WTC11 (cell line): ENCODE data around the gene DNA2. TPM values are rescaled to one million over a fixed set of nuclear protein-coding genes. Genes with fewer than 3 reads are reported as not detected.

ENCODE experiments used
- ATAC-seq: fragments of 200-7000 bp; cut with Tn5 transposase; 2 replicates; pipeline ENCODE4 v1.10.0; 2021; ENCODE audit warnings: mild to moderate bottlenecking, moderate library complexity
- CTCF ChIA-PET: fragments of 300-600 bp; sonication (Branson Sonifier 250); formaldehyde crosslinking; loops from one replicate; lab custom pipeline; 2021; ENCODE audit warnings: antibody characterized with exemption; lab: Charles Lee
- POLR2A ChIA-PET: fragments of 350-600 bp; sonication (Branson Sonifier 250); formaldehyde crosslinking; loops from one replicate; lab custom pipeline; 2021; ENCODE audit warnings: antibody characterized with exemption; lab: Charles Lee
- DNase-seq: peaks from one replicate; pipeline ENCODE4 v3.0.0; 2021; ENCODE audit warnings: low spot score
- H3K27ac Mint-ChIP-seq: 2 replicates; pipeline ENCODE4 v1.8.0; 2021; ENCODE audit warnings: mixed read lengths
- H3K27me3 Mint-ChIP-seq: 2 replicates; pipeline ENCODE4 v1.8.0; 2021; ENCODE audit warnings: low read depth, mild to moderate bottlenecking, moderate library complexity, mixed read lengths
- H3K36me3 Mint-ChIP-seq: 2 replicates; pipeline ENCODE4 v1.8.0; 2021; ENCODE audit warnings: mixed read lengths
- H3K4me1 Mint-ChIP-seq: 2 replicates; pipeline ENCODE4 v1.8.0; 2022; ENCODE audit warnings: mixed read lengths
- H3K4me3 Mint-ChIP-seq: 2 replicates; pipeline ENCODE4 v1.8.0; 2021; ENCODE audit warnings: mild to moderate bottlenecking, moderate library complexity, mixed read lengths
- H3K9me3 Mint-ChIP-seq: 2 replicates; pipeline ENCODE4 v1.8.0; 2021; ENCODE audit warnings: mixed read lengths
- ATF1 ChIP-seq: sonication (generic); formaldehyde crosslinking; IDR thresholded peaks from 2 replicates; pipeline ENCODE4 v1.8.1; 2023; ENCODE audit warnings: mild to moderate bottlenecking, moderate library complexity, missing genetic modification reagents
- CBFB ChIP-seq: sonication (generic); formaldehyde crosslinking; IDR thresholded peaks from 2 replicates; pipeline ENCODE4 v1.8.1; 2022; ENCODE audit warnings: mild to moderate bottlenecking, low read depth, missing genetic modification reagents
- E2F4 ChIP-seq: sonication (generic); formaldehyde crosslinking; IDR thresholded peaks from 2 replicates; pipeline ENCODE4 v1.8.1; 2022; ENCODE audit warnings: low read depth, mild to moderate bottlenecking, moderate library complexity, missing genetic modification reagents, borderline replicate concordance
- ELF4 ChIP-seq: sonication (generic); formaldehyde crosslinking; IDR thresholded peaks from 2 replicates; pipeline ENCODE4 v1.8.1; 2022; ENCODE audit warnings: low read depth, mild to moderate bottlenecking, moderate library complexity, missing genetic modification reagents
- ESRRA ChIP-seq: sonication (generic); formaldehyde crosslinking; IDR thresholded peaks from 2 replicates; pipeline ENCODE4 v1.8.1; 2022; ENCODE audit warnings: mild to moderate bottlenecking, missing genetic modification reagents, borderline replicate concordance
- GRHL2 ChIP-seq: fragments of 250-450 bp; sonication (Bioruptor Pico); IDR thresholded peaks from 2 replicates; pipeline ENCODE4 v1.8.0; 2022; ENCODE audit warnings: mild to moderate bottlenecking, moderate library complexity; ENCODE audit not compliant: insufficient replicate concordance, severe bottlenecking
- MYBL2 ChIP-seq: sonication (generic); formaldehyde crosslinking; IDR thresholded peaks from 2 replicates; pipeline ENCODE4 v1.8.1; 2023; ENCODE audit warnings: mild to moderate bottlenecking, moderate library complexity, missing genetic modification reagents
- PRRX2 ChIP-seq: fragments of 250-450 bp; sonication (Bioruptor Pico); IDR thresholded peaks from 2 replicates; pipeline ENCODE4 v1.8.0; 2021; ENCODE audit warnings: mild to moderate bottlenecking
- SMAD4 ChIP-seq: sonication (generic); formaldehyde crosslinking; IDR thresholded peaks from 2 replicates; pipeline ENCODE4 v1.8.0; 2022; ENCODE audit warnings: mild to moderate bottlenecking, missing genetic modification reagents
- ZBTB21 ChIP-seq: sonication (generic); formaldehyde crosslinking; IDR thresholded peaks from 2 replicates; pipeline ENCODE4 v1.8.1; 2023; ENCODE audit warnings: mild to moderate bottlenecking, missing genetic modification reagents, borderline replicate concordance
- ZBTB43 ChIP-seq: sonication (generic); formaldehyde crosslinking; IDR thresholded peaks from 2 replicates; pipeline ENCODE4 v1.8.1; 2023; ENCODE audit warnings: mild to moderate bottlenecking, missing genetic modification reagents
- ZNF121 ChIP-seq: sonication (generic); formaldehyde crosslinking; IDR thresholded peaks from 2 replicates; pipeline ENCODE4 v1.8.0; 2023; ENCODE audit warnings: missing genetic modification reagents
- ZNF263 ChIP-seq: sonication (generic); formaldehyde crosslinking; IDR thresholded peaks from 2 replicates; pipeline ENCODE4 v1.8.1; 2022; ENCODE audit warnings: low read depth, mild to moderate bottlenecking, moderate library complexity, missing genetic modification reagents
- ZNF317 ChIP-seq: sonication (generic); formaldehyde crosslinking; IDR thresholded peaks from 2 replicates; pipeline ENCODE4 v1.8.1; 2023; ENCODE audit warnings: low read depth, mild to moderate bottlenecking, moderate library complexity, missing genetic modification reagents, borderline replicate concordance
- ZNF425 ChIP-seq: fragments of 250-450 bp; sonication (Bioruptor Pico); conservative IDR thresholded peaks from 2 replicates; pipeline ENCODE4 v1.9.0; 2021; ENCODE audit warnings: mild to moderate bottlenecking
- total RNA-seq: library from RNA; stranded (reverse); gene quantifications from 3 replicates; pipeline ENCODE4 v1.2.3, GENCODE V29; 2021
- TF ChIP-seq, protein P1 (sequence below): fragments of 250-450 bp; sonication (Bioruptor Pico); IDR thresholded peaks from 2 replicates; pipeline ENCODE4 v1.9.0; 2021; ENCODE audit warnings: mild to moderate bottlenecking

Gene DNA2
- total RNA-seq, 1 experiment from 2014 or later = 46.3 TPM

DNA sequence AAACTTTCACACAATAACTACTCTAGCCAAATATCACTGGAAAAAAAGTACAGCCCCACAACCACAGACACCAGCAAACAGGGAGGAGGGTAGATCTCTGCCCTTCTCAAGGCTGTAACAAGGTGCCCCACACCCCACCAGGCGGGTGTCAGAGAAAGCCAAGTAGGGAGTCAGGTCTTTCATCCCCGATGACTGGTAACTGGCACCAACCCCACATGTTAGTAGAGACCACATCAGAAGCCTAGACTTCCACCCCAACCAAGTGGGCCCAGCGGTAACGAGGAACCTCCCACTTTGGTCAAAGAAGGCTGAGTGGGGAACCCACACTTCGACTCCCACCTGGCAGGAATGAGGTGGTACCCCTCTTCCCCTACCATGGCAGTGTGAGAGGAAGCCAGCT, 48.3 kb downstream of the DNA2 start:
- TF ChIP-seq ZBTB21 (CRISPR knock-in tag) (no peak), CBFB (no peak), MYBL2 (CRISPR knock-in tag) (no peak), ESRRA (no peak), GRHL2 (no peak)
- TF ChIP-seq, protein P1, sequence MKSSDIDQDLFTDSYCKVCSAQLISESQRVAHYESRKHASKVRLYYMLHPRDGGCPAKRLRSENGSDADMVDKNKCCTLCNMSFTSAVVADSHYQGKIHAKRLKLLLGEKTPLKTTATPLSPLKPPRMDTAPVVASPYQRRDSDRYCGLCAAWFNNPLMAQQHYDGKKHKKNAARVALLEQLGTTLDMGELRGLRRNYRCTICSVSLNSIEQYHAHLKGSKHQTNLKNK (CRISPR knock-in tag) = no peak
- TF ChIP-seq, all 79 proteins: peak for 0
- ATAC-seq = no peak
- ChIA-PET POLR2A (no interaction called here), CTCF (interaction anchor here (1.0 kb wide), 1 partner anchor 211 kb away, joined by 3 read pairs; no protein-coding TSS in a partner anchor)
- Mint-ChIP-seq H3K27me3 (no peaks in the 10 kb centered on the region), H3K9me3 (no peaks in the 10 kb centered on the region), H3K4me3 (no peak overlapping the region), H3K36me3 (peaks cover 61% of the 10 kb centered on the region), H3K27ac (no peak overlapping the region), H3K4me1 (no peaks in the 10 kb centered on the region)
- no peak for DNase-seq

DNA sequence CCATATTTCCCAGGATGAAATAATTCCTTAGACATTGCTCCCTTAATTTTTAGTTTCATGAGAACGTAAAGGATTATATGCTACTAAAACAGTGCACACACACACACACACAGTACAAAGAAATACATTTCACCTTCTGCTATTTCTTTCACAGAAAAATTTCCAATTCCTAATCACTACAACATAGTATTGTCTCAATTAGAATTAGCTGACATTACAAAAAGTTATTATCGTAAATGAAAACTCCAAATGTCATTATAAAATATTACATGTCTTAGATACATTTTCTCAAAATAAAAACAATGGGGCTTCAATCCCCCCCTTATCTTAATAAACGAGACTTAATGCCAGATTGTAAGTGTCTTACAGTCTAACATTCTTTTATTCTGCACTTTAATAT, 52.4 kb downstream of the DNA2 start:
- ChIA-PET CTCF (no interaction called here), POLR2A (no interaction called here)
- no peak for DNase-seq
- Mint-ChIP-seq H3K27ac (no peak overlapping the region), H3K4me1 (no peaks in the 10 kb centered on the region), H3K4me3 (no peak overlapping the region), H3K9me3 (no peaks in the 10 kb centered on the region), H3K36me3 (peaks cover 80% of the 10 kb centered on the region), H3K27me3 (no peaks in the 10 kb centered on the region)
- TF ChIP-seq ZNF425 (CRISPR knock-in tag) = no peak
- no peak for TF ChIP-seq ZNF121
- no peak for TF ChIP-seq PRRX2 (CRISPR knock-in tag)
- TF ChIP-seq SMAD4 (CRISPR knock-in tag) = no peak
- TF ChIP-seq ZNF317 (CRISPR knock-in tag) = no peak
- no peak for TF ChIP-seq E2F4 (CRISPR knock-in tag)
- TF ChIP-seq ELF4 = no peak
- no peak for TF ChIP-seq ZNF263 (CRISPR knock-in tag)
- no peak for TF ChIP-seq ZBTB43 (CRISPR knock-in tag)
- no peak for TF ChIP-seq ATF1 (CRISPR knock-in tag)
- ATAC-seq = no peak

GRCh38 chr10:68408898-68409518, 62.8 kb downstream of the DNA2 start:
- Mint-ChIP-seq H3K27me3 (no peaks in the 10 kb centered on the region; the same call in 1 of the 2 replicates), H3K4me3 (no peak overlapping the region), H3K4me1 (peaks cover 18% of the 10 kb centered on the region), H3K27ac (no peak overlapping the region), H3K9me3 (no peaks in the 10 kb centered on the region), H3K36me3 (peaks cover 10% of the 10 kb centered on the region; the same call in 1 of the 2 replicates)
- ChIA-PET POLR2A (no interaction called here), CTCF (interaction anchor here (0.7 kb wide), 1 partner anchor 186 kb away, joined by 3 read pairs; no protein-coding TSS in a partner anchor)
- TF ChIP-seq ZNF425 (CRISPR knock-in tag) = no peak
- no peak for DNase-seq
- no peak for ATAC-seq
